SK-N-SH (cell line): ENCODE measurements around the gene DOP1B. TPM values are rescaled to one million over a fixed set of nuclear protein-coding genes. Genes with fewer than 3 reads are reported as not detected.

Experiments
- CTCF ChIA-PET: fragments of 300-600, 350-600 bp; formaldehyde crosslinking; extraction: SDS; loops from one replicate; lab custom pipeline; 2021; lab: Yijun Ruan, JAX
- POLR2A ChIA-PET: fragments of 350-600 bp; sonication (Branson Sonifier 250); formaldehyde crosslinking; extraction: SDS; loops from one replicate; lab custom pipeline; 2020; ENCODE audit warnings: antibody characterized with exemption, inconsistent platforms; lab: Yijun Ruan, JAX
- DNase-seq: peaks from one replicate; pipeline ENCODE4 v3.0.0; 2012
- H2AFZ ChIP-seq: fragments of 200-600 bp; sonication (generic); 2 replicates; pipeline ENCODE4 v1.8.1; 2016; ENCODE audit warnings: antibody characterized with exemption, mild to moderate bottlenecking, low read depth
- H3F3A ChIP-seq: fragments of 200-600 bp; sonication (generic); replicated peaks from 2 replicates; pipeline ENCODE3; 2016; ENCODE audit warnings: antibody characterized with exemption, mild to moderate bottlenecking; ENCODE audit not compliant: insufficient read depth
- H3K27ac ChIP-seq, 2 experiments: fragments of 200-500 bp in 1 of 2; fragments of 200-600 bp in 1 of 2; sonication (Bioruptor generic) in 1 of 2; sonication (generic), shearing (Covaris generic) in 1 of 2; 2 replicates each; pipeline versions ENCODE4 v1.5.1 to v1.6.1; 2014 to 2016; ENCODE audit warnings: low read depth in 2 of 2, inconsistent platforms in 1 of 2, low read length in 1 of 2, mild to moderate bottlenecking in 1 of 2, mixed read lengths in 1 of 2
- H3K27me3 ChIP-seq: fragments of 200-600 bp; sonication (generic), shearing (Covaris generic); 2 replicates; pipeline ENCODE4 v1.6.1; 2016; ENCODE audit warnings: mixed run types; ENCODE audit not compliant: insufficient read depth
- H3K36me3 ChIP-seq, 2 experiments: fragments of 200-500 bp in 1 of 2; fragments of 200-600 bp in 1 of 2; sonication (Bioruptor generic) in 1 of 2; sonication (generic) in 1 of 2; replicated peaks in 1 of 2; 2 replicates each; pipeline versions ENCODE3 to v1.5.1; 2014 to 2016; ENCODE audit warnings: low read length in 1 of 2, mild to moderate bottlenecking in 1 of 2; ENCODE audit not compliant: insufficient read depth in 2 of 2, control insufficient read depth in 1 of 2
- H3K4me1 ChIP-seq, 2 experiments: fragments of 200-500 bp in 1 of 2; fragments of 200-600 bp in 1 of 2; sonication (Bioruptor generic) in 1 of 2; sonication (generic), shearing (Covaris generic) in 1 of 2; 2 replicates each; pipeline versions ENCODE4 v1.5.1 to v1.6.1; 2014 to 2016; ENCODE audit warnings: low read depth in 1 of 2, low read length in 1 of 2, mixed run types in 1 of 2; ENCODE audit not compliant: insufficient read depth in 2 of 2, control insufficient read depth in 1 of 2
- H3K4me2 ChIP-seq: fragments of 200-600 bp; sonication (generic), shearing (Covaris generic); 2 replicates; pipeline ENCODE4 v1.6.1; 2017; ENCODE audit warnings: mixed run types
- H3K4me3 ChIP-seq, 2 experiments: fragments of 200-500 bp in 1 of 2; fragments of 200-600 bp in 1 of 2; sonication (Bioruptor generic) in 1 of 2; sonication (generic), shearing (Covaris generic) in 1 of 2; 2 replicates each; pipeline versions ENCODE4 v1.5.1 to v1.8.1; 2014 to 2016; ENCODE audit warnings: low read depth in 2 of 2, inconsistent platforms in 1 of 2, low read length in 1 of 2, mild to moderate bottlenecking in 1 of 2, mixed read lengths in 1 of 2, moderate library complexity in 1 of 2
- H3K79me2 ChIP-seq: fragments of 200-600 bp; sonication (generic); 2 replicates; pipeline ENCODE4 v1.8.1; 2017; ENCODE audit warnings: mild to moderate bottlenecking; ENCODE audit not compliant: insufficient read depth
- H3K9ac ChIP-seq: fragments of 200-600 bp; sonication (generic); 2 replicates; pipeline ENCODE4 v1.6.1; 2017; ENCODE audit warnings: mixed run types
- H3K9me2 ChIP-seq: fragments of 200-600 bp; sonication (generic); 2 replicates; pipeline ENCODE4 v1.6.1; 2017; ENCODE audit warnings: mixed run types
- H3K9me3 ChIP-seq: fragments of 200-600 bp; sonication (generic); 2 replicates; pipeline ENCODE4 v1.6.1; 2017; ENCODE audit warnings: mixed run types, mild to moderate bottlenecking, moderate library complexity
- H4K20me1 ChIP-seq: fragments of 200-600 bp; sonication (generic); 2 replicates; pipeline ENCODE4 v1.6.1; 2017; ENCODE audit warnings: mild to moderate bottlenecking, mixed run types; ENCODE audit not compliant: insufficient read depth
- EP300 ChIP-seq, 2 experiments: IDR thresholded peaks; 2 replicates each; pipeline versions ENCODE4 v1.4.0 to v1.6.1; 2012; ENCODE audit warnings: borderline replicate concordance in 1 of 2, low read depth in 1 of 2, low read length in 1 of 2
- FOXM1 ChIP-seq: IDR thresholded peaks from 2 replicates; pipeline ENCODE4 v1.4.0; 2012; ENCODE audit warnings: low read depth, mild to moderate bottlenecking
- IRF3 ChIP-seq: fragments of 150-350 bp; IDR thresholded peaks from 2 replicates; pipeline ENCODE4 v1.6.1; 2016; ENCODE audit warnings: mild to moderate bottlenecking, low read depth, low read length
- MXI1 ChIP-seq: IDR thresholded peaks from 2 replicates; pipeline ENCODE4 v1.6.1; 2012; ENCODE audit warnings: mild to moderate bottlenecking, low read depth, low read length, improper control_type of control experiment
- POLR2AphosphoS5 ChIP-seq: IDR thresholded peaks from 2 replicates; pipeline ENCODE4 v1.6.1; 2012; ENCODE audit warnings: low read depth, low read length
- RAD21 ChIP-seq: IDR thresholded peaks from 2 replicates; pipeline ENCODE4 v1.6.1; 2012; ENCODE audit warnings: mild to moderate bottlenecking, low read length
- RCOR1 ChIP-seq: fragments of 150-350 bp; IDR thresholded peaks from 2 replicates; pipeline ENCODE4 v1.6.1; 2017; ENCODE audit warnings: antibody characterized with exemption, low read length
- REST ChIP-seq: IDR thresholded peaks from 2 replicates; pipeline ENCODE4 v1.6.1; 2012; ENCODE audit warnings: mild to moderate bottlenecking, low read depth, low read length, moderate library complexity
- SIN3A ChIP-seq: IDR thresholded peaks from 2 replicates; pipeline ENCODE4 v1.6.1; 2012; ENCODE audit warnings: low read depth, mild to moderate bottlenecking, low read length, moderate library complexity, borderline replicate concordance
- SMC3 ChIP-seq: IDR thresholded peaks from 2 replicates; pipeline ENCODE4 v1.6.1; 2012; ENCODE audit warnings: low read depth, low read length, improper control_type of control experiment
- TAF1 ChIP-seq: IDR thresholded peaks from 2 replicates; pipeline ENCODE4 v1.6.1; 2012; ENCODE audit warnings: low read depth, mild to moderate bottlenecking, low read length, moderate library complexity, borderline replicate concordance
- TCF12 ChIP-seq: IDR thresholded peaks from 2 replicates; pipeline ENCODE4 v1.4.0; 2012
- TEAD4 ChIP-seq: IDR thresholded peaks from 2 replicates; pipeline ENCODE4 v1.4.0; 2012; ENCODE audit warnings: mild to moderate bottlenecking, borderline replicate concordance; ENCODE audit not compliant: insufficient read depth
- USF1 ChIP-seq: IDR thresholded peaks from 2 replicates; pipeline ENCODE4 v1.4.0; 2012; ENCODE audit warnings: low read depth, borderline replicate concordance
- WGBS: methylation state at CpG from one replicate; pipeline ENCODE4 v1.1.6; 2017; ENCODE audit warnings: low lambda C conversion rate; 5-methylcytosine and 5-hydroxymethylcytosine counted together
- polyA plus RNA-seq, 3 experiments: library from polyadenylated mRNA; depleted of rRNA; stranded (reverse); fragments of >200 nt; gene quantifications; 2 replicates each; pipeline ENCODE4 v1.2.3, GENCODE V29; 2012
- TF ChIP-seq, protein P1 (sequence below): fragments of 150-350 bp; IDR thresholded peaks from 2 replicates; pipeline ENCODE4 v1.6.1; 2017; ENCODE audit warnings: antibody characterized with exemption, low read length, low read depth, borderline replicate concordance
- TF ChIP-seq, protein P2 (sequence below): IDR thresholded peaks from 2 replicates; pipeline ENCODE4 v1.4.0; 2012; ENCODE audit warnings: low read depth, borderline replicate concordance
- TF ChIP-seq, protein P3 (sequence below): IDR thresholded peaks from 2 replicates; pipeline ENCODE4; 2012

Gene DOP1B
- polyA plus RNA-seq, 1 of the 3 experiments (the other 2 are of a cell fraction): 4.9 TPM

DNA sequence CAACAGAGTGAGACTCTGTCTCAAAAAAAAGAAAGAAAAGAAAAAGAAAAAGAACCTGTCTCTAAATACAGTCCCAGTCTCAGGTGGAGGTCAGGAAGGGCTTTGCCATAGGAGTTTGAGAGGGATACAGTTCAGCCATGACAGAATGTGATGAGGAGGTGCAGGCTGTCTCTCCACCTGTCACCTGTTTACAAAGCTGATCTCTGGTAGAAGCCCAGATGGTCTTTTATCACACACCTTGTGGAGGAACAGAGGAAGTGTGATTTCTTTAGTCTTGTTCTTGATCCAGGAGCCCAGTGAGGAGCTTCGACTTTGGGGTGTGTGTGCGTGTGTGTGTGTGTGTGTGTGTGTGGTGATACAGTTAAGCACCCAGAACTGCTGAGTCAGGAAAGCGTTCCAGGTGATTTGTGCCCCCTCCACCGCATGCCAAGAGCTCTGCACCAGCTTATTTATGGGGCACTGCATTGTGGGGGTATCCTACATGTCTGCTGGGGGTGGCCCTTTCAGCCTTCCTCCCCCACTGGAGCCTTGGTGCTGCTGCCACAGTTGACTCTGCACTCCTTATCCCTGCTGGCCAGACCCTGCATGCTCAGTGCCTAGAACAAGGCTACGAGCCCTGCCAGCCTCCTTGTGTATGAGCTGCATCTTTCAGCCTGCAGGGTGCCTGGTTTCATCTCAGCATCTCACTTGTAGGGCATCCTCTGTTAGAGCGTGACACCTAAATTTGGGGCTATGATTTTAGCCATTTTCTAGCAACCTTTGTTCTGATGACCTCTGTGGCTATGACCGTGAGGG is 19.3 kb downstream of the DOP1B start:
- WGBS: 100% methylated on average over 4 of the region's 7 CpGs
- H4K20me1 ChIP-seq: no peaks in the 10 kb centered on the region
- ChIA-PET POLR2A (no interaction called here), CTCF (interaction anchor here (0.7 kb wide), 1 partner anchor 39 kb away, joined by 3 read pairs; no protein-coding TSS in a partner anchor)
- TF ChIP-seq EP300 (IDR thresholded peaks at IDR 0.05; ENCODE audit: borderline replicate concordance in 1 of 2, low read depth in 1 of 2, low read length in 1 of 2): no peak
- TF ChIP-seq, protein P1, sequence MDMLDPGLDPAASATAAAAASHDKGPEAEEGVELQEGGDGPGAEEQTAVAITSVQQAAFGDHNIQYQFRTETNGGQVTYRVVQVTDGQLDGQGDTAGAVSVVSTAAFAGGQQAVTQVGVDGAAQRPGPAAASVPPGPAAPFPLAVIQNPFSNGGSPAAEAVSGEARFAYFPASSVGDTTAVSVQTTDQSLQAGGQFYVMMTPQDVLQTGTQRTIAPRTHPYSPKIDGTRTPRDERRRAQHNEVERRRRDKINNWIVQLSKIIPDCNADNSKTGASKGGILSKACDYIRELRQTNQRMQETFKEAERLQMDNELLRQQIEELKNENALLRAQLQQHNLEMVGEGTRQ: no peak
- TF ChIP-seq, protein P2, sequence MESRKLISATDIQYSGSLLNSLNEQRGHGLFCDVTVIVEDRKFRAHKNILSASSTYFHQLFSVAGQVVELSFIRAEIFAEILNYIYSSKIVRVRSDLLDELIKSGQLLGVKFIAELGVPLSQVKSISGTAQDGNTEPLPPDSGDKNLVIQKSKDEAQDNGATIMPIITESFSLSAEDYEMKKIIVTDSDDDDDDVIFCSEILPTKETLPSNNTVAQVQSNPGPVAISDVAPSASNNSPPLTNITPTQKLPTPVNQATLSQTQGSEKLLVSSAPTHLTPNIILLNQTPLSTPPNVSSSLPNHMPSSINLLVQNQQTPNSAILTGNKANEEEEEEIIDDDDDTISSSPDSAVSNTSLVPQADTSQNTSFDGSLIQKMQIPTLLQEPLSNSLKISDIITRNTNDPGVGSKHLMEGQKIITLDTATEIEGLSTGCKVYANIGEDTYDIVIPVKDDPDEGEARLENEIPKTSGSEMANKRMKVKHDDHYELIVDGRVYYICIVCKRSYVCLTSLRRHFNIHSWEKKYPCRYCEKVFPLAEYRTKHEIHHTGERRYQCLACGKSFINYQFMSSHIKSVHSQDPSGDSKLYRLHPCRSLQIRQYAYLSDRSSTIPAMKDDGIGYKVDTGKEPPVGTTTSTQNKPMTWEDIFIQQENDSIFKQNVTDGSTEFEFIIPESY: no peak
- TF ChIP-seq RCOR1: no peak
- no peak for TF ChIP-seq MXI1
- TF ChIP-seq SIN3A: no peak
- TF ChIP-seq, protein P3, sequence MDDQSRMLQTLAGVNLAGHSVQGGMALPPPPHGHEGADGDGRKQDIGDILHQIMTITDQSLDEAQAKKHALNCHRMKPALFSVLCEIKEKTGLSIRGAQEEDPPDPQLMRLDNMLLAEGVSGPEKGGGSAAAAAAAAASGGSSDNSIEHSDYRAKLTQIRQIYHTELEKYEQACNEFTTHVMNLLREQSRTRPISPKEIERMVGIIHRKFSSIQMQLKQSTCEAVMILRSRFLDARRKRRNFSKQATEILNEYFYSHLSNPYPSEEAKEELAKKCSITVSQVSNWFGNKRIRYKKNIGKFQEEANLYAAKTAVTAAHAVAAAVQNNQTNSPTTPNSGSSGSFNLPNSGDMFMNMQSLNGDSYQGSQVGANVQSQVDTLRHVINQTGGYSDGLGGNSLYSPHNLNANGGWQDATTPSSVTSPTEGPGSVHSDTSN: no peak
- TF ChIP-seq SMC3: no peak
- no peak for TF ChIP-seq RAD21
- no peak for TF ChIP-seq USF1
- TF ChIP-seq TAF1: no peak
- TF ChIP-seq REST: no peak
- no peak for TF ChIP-seq TEAD4
- TF ChIP-seq IRF3: no peak
- no peak for TF ChIP-seq FOXM1
- no peak for TF ChIP-seq POLR2AphosphoS5
- TF ChIP-seq TCF12: no peak
- no peaks in the 10 kb centered on the region for H3K9me2 ChIP-seq
- H3K4me1 ChIP-seq: no peaks in the 10 kb centered on the region
- no peak overlapping the region for H2AFZ ChIP-seq
- no peak overlapping the region for H3K4me2 ChIP-seq
- H3K36me3 ChIP-seq: no peaks in the 10 kb centered on the region
- H3K9ac ChIP-seq: no peak overlapping the region
- DNase-seq: no peak
- H3K27me3 ChIP-seq: no peaks in the 10 kb centered on the region
- no peaks in the 10 kb centered on the region for H3K79me2 ChIP-seq
- H3K9me3 ChIP-seq: no peaks in the 10 kb centered on the region
- H3F3A ChIP-seq: no peaks in the 10 kb centered on the region
- no peak overlapping the region for H3K27ac ChIP-seq
- H3K4me3 ChIP-seq: no peak overlapping the region
